Neural cell (in vitro differentiated cells): Measurements from ENCODE around the gene SLC20A1. TPM values are rescaled to one million over a fixed set of nuclear protein-coding genes. Genes with fewer than 3 reads are reported as not detected.

Source experiments
- H2AFZ ChIP-seq: fragments of 200-600, 300-800 bp; sonication (generic), shearing (Covaris generic); 2 replicates; pipeline ENCODE4 v1.6.0; 2014; ENCODE audit warnings: low read depth, mild to moderate bottlenecking, antibody characterized with exemption, low read length, moderate library complexity
- H3F3A ChIP-seq: fragments of 200-600 bp; shearing (Covaris generic); 2 replicates; pipeline ENCODE4 v1.6.1; 2016; ENCODE audit warnings: mild to moderate bottlenecking, moderate library complexity, mixed read lengths, antibody characterized with exemption, low read length; ENCODE audit not compliant: insufficient read depth, poor library complexity, severe bottlenecking
- H3K27ac ChIP-seq: fragments of 200-600, 300-800 bp; sonication (generic), shearing (Covaris generic); 2 replicates; pipeline ENCODE4 v1.5.1; 2014; ENCODE audit warnings: mild to moderate bottlenecking, low read length, moderate library complexity
- H3K27me3 ChIP-seq: fragments of 300-800, 200-600 bp; sonication (generic), shearing (Covaris generic); 2 replicates; pipeline ENCODE4 v1.6.0; 2014; ENCODE audit warnings: mild to moderate bottlenecking, low read depth, low read length, moderate library complexity; ENCODE audit not compliant: insufficient read depth
- H3K36me3 ChIP-seq: fragments of 300-800, 200-600 bp; sonication (generic), shearing (Covaris generic); 2 replicates; pipeline ENCODE4 v1.5.1; 2014; ENCODE audit warnings: mild to moderate bottlenecking, antibody characterized with exemption, low read length, moderate library complexity; ENCODE audit not compliant: insufficient read depth
- H3K4me2 ChIP-seq: fragments of 300-800, 200-600 bp; sonication (generic), shearing (Covaris generic); 2 replicates; pipeline ENCODE4 v1.6.0; 2014; ENCODE audit warnings: mild to moderate bottlenecking, low read length
- H3K4me3 ChIP-seq: fragments of 300-800, 200-600 bp; sonication (generic), shearing (Covaris generic); 2 replicates; pipeline ENCODE4 v1.5.1; 2014; ENCODE audit warnings: mild to moderate bottlenecking, low read length, moderate library complexity
- H3K79me2 ChIP-seq: fragments of 200-600 bp; shearing (Covaris generic); replicated peaks from 2 replicates; pipeline ENCODE4 v1.6.0; 2014; ENCODE audit warnings: mild to moderate bottlenecking, low read length, moderate library complexity; ENCODE audit not compliant: insufficient read depth
- H3K9ac ChIP-seq: fragments of 300-800, 200-600 bp; sonication (generic), shearing (Covaris generic); 2 replicates; pipeline ENCODE4 v1.6.1; 2016; ENCODE audit warnings: mild to moderate bottlenecking, low read length, mixed read lengths
- H3K9me2 ChIP-seq: fragments of 200-600 bp; shearing (Covaris generic); 2 replicates; pipeline ENCODE4 v1.6.1; 2016; ENCODE audit warnings: mild to moderate bottlenecking, low read length, mixed read lengths; ENCODE audit not compliant: insufficient read depth
- H3K9me3 ChIP-seq: fragments of 200-600, 300-800 bp; sonication (generic), shearing (Covaris generic); 2 replicates; pipeline ENCODE4 v1.6.1; 2016; ENCODE audit warnings: mild to moderate bottlenecking, mixed run types, low read length, moderate library complexity, mixed read lengths
- H4K20me1 ChIP-seq: fragments of 200-600 bp; shearing (Covaris generic); 2 replicates; pipeline ENCODE4 v1.6.1; 2016; ENCODE audit warnings: mild to moderate bottlenecking, mixed run types; ENCODE audit not compliant: insufficient read depth
- CTCF ChIP-seq: fragments of 450-650 bp; IDR thresholded peaks from 2 replicates; pipeline ENCODE4 v1.5.1; 2014; ENCODE audit warnings: antibody characterized with exemption, mild to moderate bottlenecking, moderate library complexity; ENCODE audit not compliant: poor library complexity, severe bottlenecking
- EP300 ChIP-seq: fragments of 450-650 bp; conservative IDR thresholded peaks from 2 replicates; pipeline ENCODE4 v1.6.1; 2014; ENCODE audit warnings: antibody characterized with exemption, mild to moderate bottlenecking, moderate library complexity; ENCODE audit not compliant: poor library complexity, severe bottlenecking
- EZH2 ChIP-seq: fragments of 200-600, 300-800 bp; shearing (Covaris generic), sonication (generic); IDR thresholded peaks from 2 replicates; pipeline ENCODE4 v1.6.1; 2014; ENCODE audit warnings: antibody characterized with exemption, low read length, borderline replicate concordance, mild to moderate bottlenecking; ENCODE audit not compliant: insufficient read depth, poor library complexity, severe bottlenecking
- MXI1 ChIP-seq: fragments of 450-650 bp; conservative IDR thresholded peaks from 2 replicates; pipeline ENCODE4 v1.6.1; 2014; ENCODE audit warnings: antibody characterized with exemption, mild to moderate bottlenecking; ENCODE audit not compliant: poor library complexity, severe bottlenecking
- POLR2AphosphoS5 ChIP-seq: IDR thresholded peaks from 2 replicates; pipeline ENCODE4 v1.6.1; 2012
- RAD21 ChIP-seq: fragments of 450-650 bp; conservative IDR thresholded peaks from 2 replicates; pipeline ENCODE4 v1.6.1; 2014; ENCODE audit warnings: antibody characterized with exemption, mild to moderate bottlenecking, moderate library complexity
- REST ChIP-seq: IDR thresholded peaks from 2 replicates; pipeline ENCODE4 v1.6.1; 2012; ENCODE audit warnings: borderline replicate concordance
- SMC3 ChIP-seq: fragments of 450-650 bp; conservative IDR thresholded peaks from 2 replicates; pipeline ENCODE4 v1.6.1; 2014; ENCODE audit warnings: antibody characterized with exemption, mild to moderate bottlenecking, moderate library complexity; ENCODE audit not compliant: poor library complexity
- TAF1 ChIP-seq: IDR thresholded peaks from 2 replicates; pipeline ENCODE4 v1.6.1; 2012; ENCODE audit warnings: low read depth
- polyA plus RNA-seq: library from polyadenylated mRNA; depleted of rRNA; stranded (reverse); fragments of >200 nt; gene quantifications from 2 replicates; pipeline ENCODE4 v1.2.3, GENCODE V29; 2014

The SLC20A1 gene
- polyA plus RNA-seq, 1 donor from 2014 or later: 61.4 TPM

GRCh38 chr2:112600634-112601033 is 45.1 kb upstream of the SLC20A1 start:
- Histone ChIP-seq H3K36me3 (no peaks in the 10 kb centered on the region), H2AFZ (no peak overlapping the region), H3K4me2 (no peak overlapping the region), H3K9me2 (no peaks in the 10 kb centered on the region), H3K9ac (no peak overlapping the region), H3K4me3 (no peak overlapping the region), H3K27ac (no peak overlapping the region), H4K20me1 (no peaks in the 10 kb centered on the region), H3K79me2 (no peaks in the 10 kb centered on the region), H3F3A (no peaks in the 10 kb centered on the region), H3K9me3 (no peaks in the 10 kb centered on the region), H3K27me3 (no peaks in the 10 kb centered on the region)
- TF ChIP-seq SMC3: no peak
- no peak for TF ChIP-seq RAD21
- TF ChIP-seq EP300: no peak
- TF ChIP-seq CTCF: no peak
- no peak for TF ChIP-seq TAF1
- no peak for TF ChIP-seq POLR2AphosphoS5
- no peak for TF ChIP-seq REST
- no peak for TF ChIP-seq MXI1
- TF ChIP-seq EZH2: no peak

- H3K4me2 ChIP-seq: no peak overlapping the region
- no peaks in the 10 kb centered on the region for H3K79me2 ChIP-seq
- H3K27me3 ChIP-seq: no peaks in the 10 kb centered on the region
- H3K9me2 ChIP-seq: no peaks in the 10 kb centered on the region
- H3K36me3 ChIP-seq: no peaks in the 10 kb centered on the region
- H3K27ac ChIP-seq: no peak overlapping the region
- no peak overlapping the region for H3K4me3 ChIP-seq
- H3F3A ChIP-seq: no peaks in the 10 kb centered on the region
- no peaks in the 10 kb centered on the region for H4K20me1 ChIP-seq
- no peak overlapping the region for H2AFZ ChIP-seq
- no peaks in the 10 kb centered on the region for H3K9me3 ChIP-seq
- TF ChIP-seq TAF1 (no peak), MXI1 (no peak), CTCF (no peak), RAD21 (no peak), POLR2AphosphoS5 (no peak), EP300 (no peak), SMC3 (no peak), EZH2 (no peak), REST (no peak)
- no peak overlapping the region for H3K9ac ChIP-seq
These were observed 44.0 kb upstream of the SLC20A1 start for GRCh38 chr2:112601754-112602153.
